ENCODE data around the gene TSC2. TPM values are rescaled to one million over a fixed set of nuclear protein-coding genes. Genes with fewer than 3 reads are reported as not detected.

The TSC2 gene
- total and polyA plus RNA-seq, 2 of the 13 experiments (the other 11 are each of a cell fraction or from before 2014, with no cell fraction given): 19.6 to 40.4 TPM

DNA sequence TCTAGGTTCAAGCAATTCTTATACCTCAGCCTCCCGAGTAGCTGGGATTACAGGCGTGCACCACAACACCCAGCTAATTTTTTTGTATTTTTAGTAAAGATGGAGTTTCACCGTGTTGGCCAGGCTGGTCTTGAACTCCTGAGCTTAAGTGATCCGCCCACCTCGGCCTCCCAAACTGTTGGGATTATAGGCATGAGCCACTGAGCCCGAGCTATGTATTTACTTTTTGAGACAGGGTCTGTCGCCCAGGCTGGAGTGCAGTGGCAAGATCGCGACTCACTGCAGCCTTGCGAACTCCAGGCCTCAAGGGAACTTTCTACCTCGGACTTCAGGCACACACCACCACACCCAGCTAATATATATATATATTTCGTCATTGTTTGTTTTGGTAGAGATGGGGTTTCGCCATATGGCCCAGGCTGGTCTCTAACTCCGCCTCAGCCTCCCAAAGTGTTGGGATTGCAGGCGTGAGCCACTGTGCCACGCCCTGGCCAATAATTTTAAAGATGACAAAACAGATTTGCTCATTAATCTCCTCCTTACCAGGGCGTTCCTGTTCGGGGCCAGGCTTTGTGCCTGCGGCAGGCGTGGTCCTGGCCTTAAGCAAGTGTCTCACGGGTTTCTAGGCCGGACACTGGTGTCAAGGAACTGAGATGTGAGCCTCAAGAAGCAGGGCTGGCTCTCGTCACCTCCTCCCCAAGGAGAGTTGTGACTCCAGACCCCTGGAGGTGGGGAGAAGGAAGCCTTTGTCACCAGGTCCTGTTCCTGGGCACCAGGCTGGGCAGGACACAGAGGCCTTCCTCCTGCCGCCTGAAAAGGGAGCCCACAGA, 32.5 kb upstream of the TSC2 start:
- Histone ChIP-seq H3K9me3 (ENCODE audit: low read length) (no peaks in the 10 kb centered on the region), H4K20me1 (ENCODE audit: insufficient read depth, low read length) (no peaks in the 10 kb centered on the region), H3K36me3 (replicated peaks in 1 of 2; ENCODE audit: control insufficient read depth in 1 of 2, insufficient read depth in 2 of 2, low read length in 2 of 2) (no peaks in the 10 kb centered on the region), H3K4me3 (replicated peaks in 1 of 3; ENCODE audit: insufficient read depth in 1 of 3, low read depth in 2 of 3, low read length in 3 of 3) (peak overlapping the region; percentile 20 to 61 (median 40); a peak in 5 of 6 replicates), H3K4me1 (ENCODE audit: insufficient read depth, low read length) (peaks cover 65% of the 10 kb centered on the region), H3K27me3 (ENCODE audit: control insufficient read depth in 1 of 2, insufficient read depth in 2 of 2, low read length in 2 of 2) (peaks cover 2 to 14% of the 10 kb centered on the region in 2 experiments; a peak in 2 of 5 replicates), H3K9ac (ENCODE audit: insufficient read depth, low read depth, low read length) (peak overlapping the region; percentile 60), H3K79me2 (ENCODE audit: insufficient read depth, low read length) (peaks cover 2% of the 10 kb centered on the region), H2AFZ (ENCODE audit: low read length) (peak overlapping the region; percentile 59), H3K4me2 (ENCODE audit: low read depth, low read length) (peak overlapping the region; percentile 93), H3K27ac (ENCODE audit: extremely low read length, insufficient read depth, low read length) (no peak overlapping the region)
- DNase-seq (ENCODE audit: low spot score) (peak; percentile 76), FAIRE-seq (peak; percentile 83), ATAC-seq (peak; percentile 63)
- intact Hi-C loops (cut with micrococcal nuclease; ENCODE audit: unreplicated experiment) (no loop called here), in situ Hi-C loops (cut with HindIII; ENCODE audit: extremely low pct_ligation_motif_present, low pct_unique_long_range_greater_than_20kb) (no loop called here)
- BruUV-seq (replicated peaks): no TSS peak
- POLR2A ChIA-PET: interaction anchor here (0.8 to 2.9 kb wide), 10 partner anchors 8 to 142 kb away, joined by 3 to 22 read pairs (median 4); partner anchors contain the start of genes NTHL1, RPS2, SYNGR3 and TRAF7
- WGBS (ENCODE audit: low lambda C conversion rate): 4% methylated on average over 16 of the region's 24 CpGs
- CTCF ChIA-PET (ENCODE audit: low intra/inter-chr PET ratio, low total read pairs): no interaction called here
- 0 out of 2 replicates have a peak, but pooled peaks have one; percentile 21 for TF ChIP-seq UBTF (CRISPR knock-in tag; IDR thresholded peaks at IDR 0.05)
- TF ChIP-seq SAP130 (CRISPR knock-in tag; IDR thresholded peaks at IDR 0.05; ENCODE audit: low read depth): peak; percentile 50
- 0 out of 2 replicates have a peak, but pooled peaks have one; percentile 14 for TF ChIP-seq BORCS8-MEF2B (CRISPR knock-in tag; IDR thresholded peaks at IDR 0.05)
- TF ChIP-seq KLF12 (CRISPR knock-in tag; IDR thresholded peaks at IDR 0.05; ENCODE audit: borderline replicate concordance): peak; percentile 57; the same call in 1 of the 2 replicates
- TF ChIP-seq SOX6 (IDR thresholded peaks at IDR 0.05): no peak
- peak; percentile 42; the same call in 1 of the 2 replicates for TF ChIP-seq SOX6 (CRISPR knock-in tag; IDR thresholded peaks at IDR 0.05)
- TF ChIP-seq, protein P1, sequence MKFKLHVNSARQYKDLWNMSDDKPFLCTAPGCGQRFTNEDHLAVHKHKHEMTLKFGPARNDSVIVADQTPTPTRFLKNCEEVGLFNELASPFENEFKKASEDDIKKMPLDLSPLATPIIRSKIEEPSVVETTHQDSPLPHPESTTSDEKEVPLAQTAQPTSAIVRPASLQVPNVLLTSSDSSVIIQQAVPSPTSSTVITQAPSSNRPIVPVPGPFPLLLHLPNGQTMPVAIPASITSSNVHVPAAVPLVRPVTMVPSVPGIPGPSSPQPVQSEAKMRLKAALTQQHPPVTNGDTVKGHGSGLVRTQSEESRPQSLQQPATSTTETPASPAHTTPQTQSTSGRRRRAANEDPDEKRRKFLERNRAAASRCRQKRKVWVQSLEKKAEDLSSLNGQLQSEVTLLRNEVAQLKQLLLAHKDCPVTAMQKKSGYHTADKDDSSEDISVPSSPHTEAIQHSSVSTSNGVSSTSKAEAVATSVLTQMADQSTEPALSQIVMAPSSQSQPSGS (CRISPR knock-in tag; IDR thresholded peaks at IDR 0.05): 0 out of 2 replicates have a peak, but pooled peaks have one; percentile 24
- peak; percentile 34; the same call in 1 of the 2 replicates for TF ChIP-seq KAT8 (CRISPR knock-in tag; IDR thresholded peaks at IDR 0.05)
- peak; percentile 73 for TF ChIP-seq ZNF441 (CRISPR knock-in tag; IDR thresholded peaks at IDR 0.05; ENCODE audit: borderline replicate concordance)
- 0 out of 4 replicates have a peak, but pooled peaks of 1 of the 2 experiments have one; percentile 36 for TF ChIP-seq EP300 (IDR thresholded peaks at IDR 0.05; ENCODE audit: low read depth in 2 of 2, low read length in 2 of 2)
- TF ChIP-seq EP300 (CRISPR knock-in tag; IDR thresholded peaks at IDR 0.05; ENCODE audit: borderline replicate concordance): no peak
- TF ChIP-seq ZFX (CRISPR knock-in tag; IDR thresholded peaks at IDR 0.05; ENCODE audit: low read depth): peak; percentile 30
- 0 out of 2 replicates have a peak, but pooled peaks have one; percentile 36 for TF ChIP-seq POGK (CRISPR knock-in tag; conservative IDR thresholded peaks at IDR 0.05)
- peak; percentile 61; the same call in 1 of the 2 replicates for TF ChIP-seq HDAC2 (CRISPR knock-in tag; IDR thresholded peaks at IDR 0.05)
- peak; percentile 42; the same call in 1 of the 2 replicates for TF ChIP-seq SP5 (CRISPR knock-in tag; IDR thresholded peaks at IDR 0.05; ENCODE audit: borderline replicate concordance, low read depth)
- 0 out of 2 replicates have a peak, but pooled peaks have one; percentile 32 for TF ChIP-seq RCOR2 (CRISPR knock-in tag; IDR thresholded peaks at IDR 0.05)
- TF ChIP-seq HOXA5 (CRISPR knock-in tag; IDR thresholded peaks at IDR 0.05): no peak
